B cell (primary cell): Measurements from ENCODE around the gene ZBTB14.

Experiments
- EZH2 ChIP-seq: IDR thresholded peaks from 2 replicates; pipeline ENCODE4 v1.6.1; 2012; ENCODE audit warnings: borderline replicate concordance, low read depth, mild to moderate bottlenecking, moderate library complexity, low read length; ENCODE audit not compliant: insufficient read depth, poor library complexity, severe bottlenecking
- TF ChIP-seq, protein P1 (sequence below): fragments of 200-600 bp; IDR thresholded peaks from one replicate; pipeline ENCODE4 v1.8.0; 2022; ENCODE audit warnings: antibody characterized with exemption, mild to moderate bottlenecking

DNA sequence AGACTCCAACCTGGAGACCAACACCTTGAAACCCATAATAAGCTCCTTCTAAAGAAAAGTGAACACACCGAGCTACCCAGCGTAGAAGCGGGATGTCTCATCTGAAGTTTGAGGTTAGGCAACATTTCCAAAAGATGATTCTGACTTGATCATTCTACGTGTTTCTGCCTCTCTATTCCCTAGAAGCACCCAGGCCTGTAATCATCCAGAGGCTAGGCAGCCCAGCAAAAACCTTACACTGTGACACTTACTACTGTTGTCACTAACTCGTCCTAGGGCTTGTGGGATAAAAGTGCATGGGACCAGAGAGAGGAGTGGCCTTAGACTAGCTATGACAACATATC lies 1.4 kb downstream of the ZBTB14 start:
- TF ChIP-seq, protein P1, sequence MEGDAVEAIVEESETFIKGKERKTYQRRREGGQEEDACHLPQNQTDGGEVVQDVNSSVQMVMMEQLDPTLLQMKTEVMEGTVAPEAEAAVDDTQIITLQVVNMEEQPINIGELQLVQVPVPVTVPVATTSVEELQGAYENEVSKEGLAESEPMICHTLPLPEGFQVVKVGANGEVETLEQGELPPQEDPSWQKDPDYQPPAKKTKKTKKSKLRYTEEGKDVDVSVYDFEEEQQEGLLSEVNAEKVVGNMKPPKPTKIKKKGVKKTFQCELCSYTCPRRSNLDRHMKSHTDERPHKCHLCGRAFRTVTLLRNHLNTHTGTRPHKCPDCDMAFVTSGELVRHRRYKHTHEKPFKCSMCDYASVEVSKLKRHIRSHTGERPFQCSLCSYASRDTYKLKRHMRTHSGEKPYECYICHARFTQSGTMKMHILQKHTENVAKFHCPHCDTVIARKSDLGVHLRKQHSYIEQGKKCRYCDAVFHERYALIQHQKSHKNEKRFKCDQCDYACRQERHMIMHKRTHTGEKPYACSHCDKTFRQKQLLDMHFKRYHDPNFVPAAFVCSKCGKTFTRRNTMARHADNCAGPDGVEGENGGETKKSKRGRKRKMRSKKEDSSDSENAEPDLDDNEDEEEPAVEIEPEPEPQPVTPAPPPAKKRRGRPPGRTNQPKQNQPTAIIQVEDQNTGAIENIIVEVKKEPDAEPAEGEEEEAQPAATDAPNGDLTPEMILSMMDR: no peak
- no peak for TF ChIP-seq EZH2
